NK-92 treated with Interleukin-12 subunit alpha and Interleukin-12 subunit beta, amount 100 ng/mL, for 24 hours (cell line): ENCODE results near the gene GGT6.
"Not testable (repeated sequence)": the region's sequence is repeated elsewhere in the genome, so short reads cannot be mapped to it uniquely, and the experiment has no call there.

Experiments used
- DNase-seq: peaks from one replicate; lab custom pipeline; 2025; lab: John Stamatoyannopoulos, UW

GGT6 gene

GRCh38 chr17:4560421-4560820 is at the start of gene GGT6:
TSS of gene GGT6 (minus strand) at chr17:4560577. CDS start at chr17:4560521, 56 bp downstream.
- no peak for DNase-seq

- no peak for DNase-seq
Observed at GRCh38 chr17:4610162-4610561, 49.8 kb upstream of the GGT6 start.

- no peak for DNase-seq
Observed at GRCh38 chr17:4609761-4610160, 49.4 kb upstream of the GGT6 start.

GRCh38 chr17:4607773-4608187 is 47.4 kb upstream of the GGT6 start:
- no peak for DNase-seq

GRCh38 chr17:4607261-4607741 is 46.9 kb upstream of the GGT6 start:
- DNase-seq, result no peak

GRCh38 chr17:4605826-4606225 is 45.4 kb upstream of the GGT6 start:
- no peak for DNase-seq

- not testable (repeated sequence) for DNase-seq
Observed at GRCh38 chr17:4604736-4605135, 44.4 kb upstream of the GGT6 start.

GRCh38 chr17:4604111-4604644 is 43.8 kb upstream of the GGT6 start:
- no peak for DNase-seq

GRCh38 chr17:4602041-4602440 is 41.7 kb upstream of the GGT6 start:
- DNase-seq, result no peak

- DNase-seq, result no peak
Observed at GRCh38 chr17:4601326-4601725, 40.9 kb upstream of the GGT6 start.

- no peak for DNase-seq
Observed at GRCh38 chr17:4600563-4600962, 40.2 kb upstream of the GGT6 start.

- DNase-seq, result no peak
Observed at GRCh38 chr17:4599505-4600281, 39.3 kb upstream of the GGT6 start.

GRCh38 chr17:4598776-4599504 is 38.6 kb upstream of the GGT6 start:
- DNase-seq, result no peak

- DNase-seq, result no peak
Observed at GRCh38 chr17:4597975-4598374, 37.6 kb upstream of the GGT6 start.

GRCh38 chr17:4596636-4597380 is 36.4 kb upstream of the GGT6 start:
- no peak for DNase-seq

- DNase-seq, result not testable (repeated sequence)
Observed at GRCh38 chr17:4595685-4596342, 35.4 kb upstream of the GGT6 start.

GRCh38 chr17:4594931-4595684 is 34.7 kb upstream of the GGT6 start:
- DNase-seq, result no peak

GRCh38 chr17:4594406-4594805 is 34.0 kb upstream of the GGT6 start:
- no peak for DNase-seq

- DNase-seq, result no peak
Observed at GRCh38 chr17:4593021-4593421, 32.6 kb upstream of the GGT6 start.

- DNase-seq, result no peak
Observed at GRCh38 chr17:4592240-4593005, 32.0 kb upstream of the GGT6 start.
